Nephron progenitor cell (in vitro differentiated cells): ENCODE data around the gene PTGS2.
"Not testable (repeated sequence)": the region's sequence is repeated elsewhere in the genome, so short reads cannot be mapped to it uniquely, and the experiment has no call there.

ENCODE experiments used
- DNase-seq: peaks from one replicate; pipeline ENCODE4 v3.0.0; 2021
- H3K27ac Mint-ChIP-seq: 2 replicates; pipeline ENCODE4 v1.8.0; 2021; ENCODE audit warnings: mild to moderate bottlenecking, moderate library complexity, mixed read lengths
- H3K27me3 Mint-ChIP-seq: 2 replicates; pipeline ENCODE4 v1.8.0; 2021; ENCODE audit warnings: mild to moderate bottlenecking, low read depth, mixed read lengths; ENCODE audit not compliant: poor library complexity
- H3K36me3 Mint-ChIP-seq: 2 replicates; pipeline ENCODE4 v1.8.0; 2021; ENCODE audit warnings: low read depth, mixed read lengths
- H3K4me1 Mint-ChIP-seq: 2 replicates; pipeline ENCODE4 v1.8.0; 2021; ENCODE audit warnings: mixed read lengths
- H3K4me3 Mint-ChIP-seq: 2 replicates; pipeline ENCODE4 v1.8.0; 2021; ENCODE audit warnings: mild to moderate bottlenecking, moderate library complexity, mixed read lengths
- H3K9me3 Mint-ChIP-seq: 2 replicates; pipeline ENCODE4 v1.8.0; 2021; ENCODE audit warnings: mild to moderate bottlenecking, moderate library complexity, mixed read lengths
- TF ChIP-seq, protein P1 (sequence below): fragments of 200-600 bp; sonication (generic); IDR thresholded peaks from 2 replicates; pipeline ENCODE4 v1.5.0; 2021; ENCODE audit warnings: antibody characterized with exemption

Gene PTGS2

GRCh38 chr1:186648613-186649012 lies 31.6 kb downstream of the PTGS2 start:
- Mint-ChIP-seq H3K9me3 (no peaks in the 10 kb centered on the region), H3K4me1 (no peaks in the 10 kb centered on the region), H3K27ac (no peak overlapping the region), H3K36me3 (no peaks in the 10 kb centered on the region), H3K27me3 (no peaks in the 10 kb centered on the region), H3K4me3 (no peak overlapping the region)
- no peak for DNase-seq
- TF ChIP-seq, protein P1, sequence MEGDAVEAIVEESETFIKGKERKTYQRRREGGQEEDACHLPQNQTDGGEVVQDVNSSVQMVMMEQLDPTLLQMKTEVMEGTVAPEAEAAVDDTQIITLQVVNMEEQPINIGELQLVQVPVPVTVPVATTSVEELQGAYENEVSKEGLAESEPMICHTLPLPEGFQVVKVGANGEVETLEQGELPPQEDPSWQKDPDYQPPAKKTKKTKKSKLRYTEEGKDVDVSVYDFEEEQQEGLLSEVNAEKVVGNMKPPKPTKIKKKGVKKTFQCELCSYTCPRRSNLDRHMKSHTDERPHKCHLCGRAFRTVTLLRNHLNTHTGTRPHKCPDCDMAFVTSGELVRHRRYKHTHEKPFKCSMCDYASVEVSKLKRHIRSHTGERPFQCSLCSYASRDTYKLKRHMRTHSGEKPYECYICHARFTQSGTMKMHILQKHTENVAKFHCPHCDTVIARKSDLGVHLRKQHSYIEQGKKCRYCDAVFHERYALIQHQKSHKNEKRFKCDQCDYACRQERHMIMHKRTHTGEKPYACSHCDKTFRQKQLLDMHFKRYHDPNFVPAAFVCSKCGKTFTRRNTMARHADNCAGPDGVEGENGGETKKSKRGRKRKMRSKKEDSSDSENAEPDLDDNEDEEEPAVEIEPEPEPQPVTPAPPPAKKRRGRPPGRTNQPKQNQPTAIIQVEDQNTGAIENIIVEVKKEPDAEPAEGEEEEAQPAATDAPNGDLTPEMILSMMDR = no peak

GRCh38 chr1:186647985-186648384 lies 32.2 kb downstream of the PTGS2 start:
- H3K4me3 Mint-ChIP-seq, H3K36me3 Mint-ChIP-seq, H3K27me3 Mint-ChIP-seq, H3K4me1 Mint-ChIP-seq, H3K27ac Mint-ChIP-seq, DNase-seq, H3K9me3 Mint-ChIP-seq: not testable (repeated sequence)

DNA sequence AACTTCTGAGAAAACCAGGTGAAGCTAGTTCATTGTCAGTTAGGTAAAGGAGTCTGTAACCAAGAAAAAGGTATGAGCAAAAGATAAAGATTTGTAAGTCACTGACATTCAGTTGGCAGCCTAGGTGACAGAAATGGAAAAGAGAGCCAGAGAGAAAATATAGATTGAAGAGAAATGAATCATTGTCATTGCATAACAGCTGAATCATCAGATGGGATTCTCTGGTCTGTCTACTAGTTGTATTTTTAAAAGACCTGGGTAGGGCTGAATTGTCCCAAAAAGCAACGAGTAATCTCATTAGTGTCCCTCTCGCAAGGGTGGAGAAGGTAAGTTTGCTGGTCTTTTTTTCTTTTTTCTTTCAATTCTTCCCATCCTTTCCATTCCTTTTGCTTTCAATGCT lies 36.6 kb downstream of the PTGS2 start:
- no peak overlapping the region for H3K27ac Mint-ChIP-seq
- no peak overlapping the region for H3K4me3 Mint-ChIP-seq
- DNase-seq = no peak
- no peaks in the 10 kb centered on the region for H3K27me3 Mint-ChIP-seq
- peaks cover 8% of the 10 kb centered on the region for H3K9me3 Mint-ChIP-seq
- H3K36me3 Mint-ChIP-seq = no peaks in the 10 kb centered on the region
- TF ChIP-seq, protein P1 = no peak
- no peaks in the 10 kb centered on the region for H3K4me1 Mint-ChIP-seq

- H3K9me3 Mint-ChIP-seq = peaks cover 22% of the 10 kb centered on the region
- H3K4me1 Mint-ChIP-seq, H3K36me3 Mint-ChIP-seq, H3K27ac Mint-ChIP-seq, H3K27me3 Mint-ChIP-seq: not testable (repeated sequence)
- peak; percentile 18 for DNase-seq
- peak overlapping the region; percentile 79 for H3K4me3 Mint-ChIP-seq
These were observed 42.7 kb downstream of the PTGS2 start for GRCh38 chr1:186637567-186637966.

GRCh38 chr1:186636786-186637185 lies 43.4 kb downstream of the PTGS2 start:
- no peak for DNase-seq
- H3K27ac Mint-ChIP-seq = no peak overlapping the region
- peaks cover 9% of the 10 kb centered on the region for H3K27me3 Mint-ChIP-seq
- peaks cover 8% of the 10 kb centered on the region for H3K36me3 Mint-ChIP-seq
- H3K9me3 Mint-ChIP-seq = peaks cover 22% of the 10 kb centered on the region
- TF ChIP-seq, protein P1 = no peak
- peak overlapping the region; percentile 79 for H3K4me3 Mint-ChIP-seq
- H3K4me1 Mint-ChIP-seq = peaks cover 8% of the 10 kb centered on the region

- TF ChIP-seq, protein P1 = no peak
- H3K4me3 Mint-ChIP-seq = no peak overlapping the region
- H3K9me3 Mint-ChIP-seq = peaks cover 18% of the 10 kb centered on the region
These were observed 45.7 kb downstream of the PTGS2 start for GRCh38 chr1:186634511-186634910.

DNA sequence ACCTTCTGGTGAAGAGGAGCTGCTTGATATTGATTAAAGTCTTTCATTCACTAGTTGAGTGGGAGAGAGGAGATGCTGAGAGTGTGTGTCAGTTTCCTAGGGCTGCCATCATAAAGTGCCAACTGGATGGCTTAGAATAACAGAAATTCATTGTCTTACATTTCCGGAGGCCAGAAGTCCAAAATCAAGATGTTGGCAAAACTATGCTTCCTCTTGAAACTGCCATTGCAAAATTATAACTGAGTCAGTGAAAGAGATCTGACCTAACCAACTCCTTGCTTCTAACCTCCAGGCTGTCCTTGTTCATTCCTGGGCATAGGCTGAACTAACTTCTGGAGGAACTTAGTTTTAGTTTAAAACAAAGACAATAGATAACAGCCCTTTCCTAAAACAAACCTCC lies 47.1 kb downstream of the PTGS2 start:
- no peak overlapping the region for H3K4me3 Mint-ChIP-seq
- peaks cover 9% of the 10 kb centered on the region for H3K27me3 Mint-ChIP-seq
- DNase-seq = no peak
- peaks cover 13% of the 10 kb centered on the region for H3K9me3 Mint-ChIP-seq
- TF ChIP-seq, protein P1 = no peak
- H3K4me1 Mint-ChIP-seq = peaks cover 8% of the 10 kb centered on the region
- H3K36me3 Mint-ChIP-seq = peaks cover 8% of the 10 kb centered on the region
- no peak overlapping the region for H3K27ac Mint-ChIP-seq

More at GRCh38 chr1:186634511-186634910, 45.7 kb downstream of the PTGS2 start:
- Mint-ChIP-seq H3K27me3 (peaks cover 9% of the 10 kb centered on the region), H3K4me1 (peaks cover 8% of the 10 kb centered on the region), H3K27ac (no peak overlapping the region), H3K36me3 (peaks cover 8% of the 10 kb centered on the region)
- no peak for DNase-seq
